ENCODE measurements around the gene DPYSL3. TPM values are rescaled to one million over a fixed set of nuclear protein-coding genes. Genes with fewer than 3 reads are reported as not detected.

Gene DPYSL3
- total RNA-seq, 1 experiment from 2014 or later: 24.8 TPM

GRCh38 chr5:147403651-147404640, 105.9 kb downstream of the DPYSL3 start:
- ChIA-PET POLR2A (ENCODE audit: low non-redundant PET) (no interaction called here), CTCF (no interaction called here)
- intact Hi-C loops (cut with micrococcal nuclease; ENCODE audit: unreplicated experiment): no loop called here
- no peaks in the 10 kb centered on the region for H3K27me3 ChIP-seq (replicated peaks; ENCODE audit: insufficient read depth, low read depth, low read length, poor library complexity)
- TF ChIP-seq EZH2 (IDR thresholded peaks at IDR 0.05; ENCODE audit: borderline replicate concordance, low read depth, low read length, poor library complexity, severe bottlenecking) (no peak), CTCF (conservative IDR thresholded peaks at IDR 0.05; ENCODE audit: low read depth, low read length) (no peak)
- no TSS peak for BruUV-seq (replicated peaks)
- H3K4me3 ChIP-seq (ENCODE audit: low read depth, low read length, poor library complexity, severe bottlenecking): no peak overlapping the region
- H3K36me3 ChIP-seq (ENCODE audit: insufficient read depth, low read length, poor library complexity, severe bottlenecking): no peaks in the 10 kb centered on the region
- DNase-seq (ENCODE audit: low spot score): no peak
- no peaks in the 10 kb centered on the region for H3K4me1 ChIP-seq (ENCODE audit: insufficient read depth, low read length, poor library complexity, severe bottlenecking)
- H3K9me3 ChIP-seq (ENCODE audit: low read depth, low read length, poor library complexity, severe bottlenecking): no peaks in the 10 kb centered on the region
- H3K27ac ChIP-seq (ENCODE audit: low read depth, low read length, poor library complexity, severe bottlenecking): no peak overlapping the region

GRCh38 chr5:147400881-147401280, 109.0 kb downstream of the DPYSL3 start:
- no peak for DNase-seq (ENCODE audit: low spot score)
- intact Hi-C loops (cut with micrococcal nuclease; ENCODE audit: unreplicated experiment): no loop called here
- H3K36me3 ChIP-seq (ENCODE audit: insufficient read depth, low read length, poor library complexity, severe bottlenecking): no peaks in the 10 kb centered on the region
- TF ChIP-seq CTCF (conservative IDR thresholded peaks at IDR 0.05; ENCODE audit: low read depth, low read length): no peak
- TF ChIP-seq EZH2 (IDR thresholded peaks at IDR 0.05; ENCODE audit: borderline replicate concordance, low read depth, low read length, poor library complexity, severe bottlenecking): no peak
- H3K4me1 ChIP-seq (ENCODE audit: insufficient read depth, low read length, poor library complexity, severe bottlenecking): no peaks in the 10 kb centered on the region
- BruUV-seq (replicated peaks): no TSS peak
- H3K4me3 ChIP-seq (ENCODE audit: low read depth, low read length, poor library complexity, severe bottlenecking): no peak overlapping the region
- no peaks in the 10 kb centered on the region for H3K27me3 ChIP-seq (replicated peaks; ENCODE audit: insufficient read depth, low read depth, low read length, poor library complexity)
- POLR2A ChIA-PET (ENCODE audit: low non-redundant PET): no interaction called here
- H3K27ac ChIP-seq (ENCODE audit: low read depth, low read length, poor library complexity, severe bottlenecking): no peak overlapping the region
- CTCF ChIA-PET: no interaction called here
- no peaks in the 10 kb centered on the region for H3K9me3 ChIP-seq (ENCODE audit: low read depth, low read length, poor library complexity, severe bottlenecking)

- no TSS peak for BruUV-seq (replicated peaks)
- no peaks in the 10 kb centered on the region for H3K4me1 ChIP-seq (ENCODE audit: insufficient read depth, low read length, poor library complexity, severe bottlenecking)
- ChIA-PET CTCF (no interaction called here), POLR2A (ENCODE audit: low non-redundant PET) (interaction anchor here (0.6 kb wide), 1 partner anchor 1544 kb away, joined by 3 read pairs; no protein-coding TSS in a partner anchor)
- no peaks in the 10 kb centered on the region for H3K36me3 ChIP-seq (ENCODE audit: insufficient read depth, low read length, poor library complexity, severe bottlenecking)
- H3K27me3 ChIP-seq (replicated peaks; ENCODE audit: insufficient read depth, low read depth, low read length, poor library complexity): no peaks in the 10 kb centered on the region
- intact Hi-C loops (cut with micrococcal nuclease; ENCODE audit: unreplicated experiment): no loop called here
- no peak overlapping the region for H3K27ac ChIP-seq (ENCODE audit: low read depth, low read length, poor library complexity, severe bottlenecking)
- no peak overlapping the region for H3K4me3 ChIP-seq (ENCODE audit: low read depth, low read length, poor library complexity, severe bottlenecking)
- DNase-seq (ENCODE audit: low spot score): no peak
- TF ChIP-seq CTCF (conservative IDR thresholded peaks at IDR 0.05; ENCODE audit: low read depth, low read length): no peak
- TF ChIP-seq EZH2 (IDR thresholded peaks at IDR 0.05; ENCODE audit: borderline replicate concordance, low read depth, low read length, poor library complexity, severe bottlenecking): no peak
- H3K9me3 ChIP-seq (ENCODE audit: low read depth, low read length, poor library complexity, severe bottlenecking): no peaks in the 10 kb centered on the region
Observed at GRCh38 chr5:147400126-147400809, 109.6 kb downstream of the DPYSL3 start.
